Astrocyte (in vitro differentiated cells and primary cell): Measurements from ENCODE around the gene TUBGCP5. TPM values are rescaled to one million over a fixed set of nuclear protein-coding genes. Genes with fewer than 3 reads are reported as not detected.
"Not testable (repeated sequence)": the region's sequence is repeated elsewhere in the genome, so short reads cannot be mapped to it uniquely, and the experiment has no call there.

Experiments used
- DNase-seq: peaks from one replicate; pipeline ENCODE4 v3.0.0-alpha.2; 2010; ENCODE audit warnings: low read depth
- FAIRE-seq: peaks from 2 replicates; lab custom pipeline; 2011; peaks lifted over from hg19 to GRCh38; lab: Jason Lieb, UNC
- H2AFZ ChIP-seq: 2 replicates; pipeline ENCODE4 v1.6.0; 2012; ENCODE audit warnings: low read depth, low read length, inconsistent platforms
- H3K27ac ChIP-seq: 2 replicates; pipeline ENCODE4 v1.5.1; 2011; ENCODE audit warnings: low read depth, low read length, inconsistent platforms
- H3K27me3 ChIP-seq: 2 replicates; pipeline ENCODE4 v1.6.0; 2011; ENCODE audit warnings: low read length, inconsistent platforms; ENCODE audit not compliant: insufficient read depth
- H3K36me3 ChIP-seq: 2 replicates; pipeline ENCODE4 v1.5.1; 2011; ENCODE audit warnings: low read length, inconsistent platforms; ENCODE audit not compliant: insufficient read depth
- H3K4me1 ChIP-seq: 2 replicates; pipeline ENCODE4 v1.5.1; 2011; ENCODE audit warnings: low read length, inconsistent platforms; ENCODE audit not compliant: insufficient read depth
- H3K4me2 ChIP-seq: 2 replicates; pipeline ENCODE4 v1.6.0; 2012; ENCODE audit warnings: low read length, inconsistent platforms
- H3K4me3 ChIP-seq: 2 replicates; pipeline ENCODE4 v1.5.1; 2011; ENCODE audit warnings: low read depth, mild to moderate bottlenecking, low read length, inconsistent platforms; ENCODE audit not compliant: insufficient read depth
- H3K79me2 ChIP-seq: 2 replicates; pipeline ENCODE4 v1.6.0; 2012; ENCODE audit warnings: mild to moderate bottlenecking, low read length, inconsistent platforms; ENCODE audit not compliant: insufficient read depth
- H3K9ac ChIP-seq: 2 replicates; pipeline ENCODE4 v1.6.0; 2012; ENCODE audit warnings: mild to moderate bottlenecking, low read length, inconsistent platforms
- H3K9me3 ChIP-seq: 2 replicates; pipeline ENCODE4 v1.5.1; 2012; ENCODE audit warnings: low read depth, mild to moderate bottlenecking, low read length, inconsistent platforms; ENCODE audit not compliant: insufficient read depth
- H4K20me1 ChIP-seq: 2 replicates; pipeline ENCODE4 v1.6.0; 2012; ENCODE audit warnings: low read length, inconsistent platforms; ENCODE audit not compliant: insufficient read depth
- H3K27ac Mint-ChIP-seq: one replicate; pipeline ENCODE4 v1.8.0; 2021; ENCODE audit warnings: mild to moderate bottlenecking, mixed read lengths; ENCODE audit not compliant: unreplicated experiment
- H3K27me3 Mint-ChIP-seq: one replicate; pipeline ENCODE4 v1.8.0; 2021; ENCODE audit warnings: low read depth, mixed read lengths; ENCODE audit not compliant: unreplicated experiment
- H3K36me3 Mint-ChIP-seq: one replicate; pipeline ENCODE4 v1.8.0; 2021; ENCODE audit warnings: low read depth, mixed read lengths; ENCODE audit not compliant: unreplicated experiment
- H3K4me1 Mint-ChIP-seq: one replicate; pipeline ENCODE4 v1.8.0; 2021; ENCODE audit warnings: low read depth, mixed read lengths; ENCODE audit not compliant: unreplicated experiment
- H3K4me3 Mint-ChIP-seq: one replicate; pipeline ENCODE4 v1.8.0; 2021; ENCODE audit warnings: mild to moderate bottlenecking, moderate library complexity, mixed read lengths; ENCODE audit not compliant: unreplicated experiment
- H3K9me3 Mint-ChIP-seq: one replicate; pipeline ENCODE4 v1.8.0; 2021; ENCODE audit warnings: mild to moderate bottlenecking, mixed read lengths; ENCODE audit not compliant: unreplicated experiment
- CTCF ChIP-seq: IDR thresholded peaks from 2 replicates; pipeline ENCODE4 v1.5.1; 2011; ENCODE audit warnings: low read depth, mild to moderate bottlenecking, inconsistent platforms, low read length, moderate library complexity; ENCODE audit not compliant: insufficient read depth
- EZH2 ChIP-seq: IDR thresholded peaks from 2 replicates; pipeline ENCODE4 v1.6.1; 2012; ENCODE audit warnings: mild to moderate bottlenecking, low read length, inconsistent platforms; ENCODE audit not compliant: insufficient read depth
- total RNA-seq: library from RNA; stranded (reverse); gene quantifications from 2 replicates; pipeline ENCODE4 v1.2.1, GENCODE V29; 2021

The TUBGCP5 gene
- total RNA-seq, 1 donor from 2014 or later, result 13.8 TPM

GRCh38 chr15:23013681-23014080 lies 25.7 kb downstream of the TUBGCP5 start:
- Histone ChIP-seq H3K4me1 (no peaks in the 10 kb centered on the region), H3K36me3 (peaks cover 33% of the 10 kb centered on the region), H3K27ac (no peak overlapping the region), H4K20me1 (peaks cover 14% of the 10 kb centered on the region), H3K4me3 (no peak overlapping the region), H3K9ac (no peak overlapping the region), H3K79me2 (peaks cover 7% of the 10 kb centered on the region), H2AFZ (no peak overlapping the region), H3K9me3 (no peaks in the 10 kb centered on the region), H3K4me2 (no peak overlapping the region), H3K27me3 (no peaks in the 10 kb centered on the region)
- DNase-seq (no peak), FAIRE-seq (no peak)
- Mint-ChIP-seq H3K4me3 (no peak overlapping the region), H3K4me1 (no peaks in the 10 kb centered on the region), H3K27ac (no peak overlapping the region), H3K9me3 (no peaks in the 10 kb centered on the region), H3K27me3 (no peaks in the 10 kb centered on the region), H3K36me3 (peaks cover 10% of the 10 kb centered on the region)
- no peak for TF ChIP-seq EZH2

GRCh38 chr15:23012616-23013015 lies 26.8 kb downstream of the TUBGCP5 start:
- H3K36me3 Mint-ChIP-seq, result peaks cover 13% of the 10 kb centered on the region
- H3K79me2 ChIP-seq, FAIRE-seq: not testable (repeated sequence)

GRCh38 chr15:23003736-23004135 lies 35.6 kb downstream of the TUBGCP5 start:
- Mint-ChIP-seq H3K27me3 (no peaks in the 10 kb centered on the region), H3K4me3 (no peak overlapping the region), H3K9me3 (no peaks in the 10 kb centered on the region), H3K36me3 (peaks cover 15% of the 10 kb centered on the region), H3K27ac (no peak overlapping the region), H3K4me1 (no peaks in the 10 kb centered on the region)
- no peaks in the 10 kb centered on the region for H3K9me3 ChIP-seq
- H3K4me3 ChIP-seq, result no peak overlapping the region
- no peak for FAIRE-seq
- TF ChIP-seq EZH2 (no peak), CTCF (no peak)
- H3K4me1 ChIP-seq, result no peaks in the 10 kb centered on the region
- no peak overlapping the region for H2AFZ ChIP-seq
- DNase-seq, result no peak
- no peak overlapping the region for H3K27ac ChIP-seq
- no peak overlapping the region for H3K9ac ChIP-seq
- no peaks in the 10 kb centered on the region for H3K79me2 ChIP-seq
- H3K4me2 ChIP-seq, result no peak overlapping the region
- H3K36me3 ChIP-seq, result peaks cover 43% of the 10 kb centered on the region
- peaks cover 5% of the 10 kb centered on the region for H4K20me1 ChIP-seq
- no peaks in the 10 kb centered on the region for H3K27me3 ChIP-seq

More at GRCh38 chr15:23012616-23013015, 26.8 kb downstream of the TUBGCP5 start:
- H3K4me1 Mint-ChIP-seq, H3K4me3 Mint-ChIP-seq, H3K27me3 ChIP-seq, H3K27me3 Mint-ChIP-seq, H3K4me2 ChIP-seq, H2AFZ ChIP-seq, H3K4me3 ChIP-seq, H3K9me3 Mint-ChIP-seq, H3K27ac ChIP-seq, DNase-seq, H3K9me3 ChIP-seq, H3K27ac Mint-ChIP-seq, H3K4me1 ChIP-seq, H3K9ac ChIP-seq: not testable (repeated sequence)
- Histone ChIP-seq H4K20me1 (peaks cover 14% of the 10 kb centered on the region), H3K36me3 (peaks cover 33% of the 10 kb centered on the region)
